ENCODE results near the gene TMEM14A.
"Not testable (repeated sequence)": the region's sequence is repeated elsewhere in the genome, so short reads cannot be mapped to it uniquely, and the experiment has no call there.

Gene TMEM14A

DNA sequence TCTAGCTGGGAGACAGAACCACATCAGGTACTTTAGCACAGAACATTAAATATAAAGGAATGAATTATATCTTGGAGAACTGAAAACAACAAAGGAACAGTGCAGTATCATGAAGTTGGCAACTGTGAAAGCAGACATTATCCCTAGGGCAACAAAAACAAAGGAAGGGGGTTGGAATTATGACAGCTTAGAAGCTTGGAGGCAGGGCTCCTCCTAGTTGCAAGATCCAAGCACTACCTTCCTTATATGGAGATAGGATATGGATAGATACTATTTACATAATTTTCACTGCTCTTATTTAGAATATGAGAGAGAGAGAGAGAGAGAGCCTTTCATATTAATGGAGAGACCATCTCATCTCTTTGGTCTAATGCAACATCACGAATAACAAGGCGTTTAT, 27.0 kb downstream of the TMEM14A start:
- DNase-seq (ENCODE audit: low read depth in 2 of 2) = no peak

DNA sequence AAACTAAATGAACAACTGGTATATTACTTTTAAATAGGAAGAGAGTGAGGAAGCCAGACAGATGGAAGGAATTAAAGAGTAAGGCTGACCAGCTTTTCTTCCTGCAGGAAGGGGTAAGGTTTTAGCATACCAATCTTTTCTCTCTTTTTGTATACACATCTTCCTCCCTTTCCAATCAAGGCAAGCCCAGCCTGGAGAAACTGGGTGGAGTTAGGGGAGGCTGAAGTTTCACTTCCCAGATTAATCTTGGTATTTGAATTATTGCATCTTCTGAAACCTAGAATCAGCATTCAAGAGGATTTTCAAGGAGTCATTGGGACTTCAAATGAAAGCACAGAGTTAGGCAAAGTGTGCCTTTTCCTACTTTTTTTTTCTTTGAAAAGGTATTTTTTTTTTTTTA, 33.1 kb downstream of the TMEM14A start:
- no peak for DNase-seq (ENCODE audit: low read depth in 2 of 2)

DNA sequence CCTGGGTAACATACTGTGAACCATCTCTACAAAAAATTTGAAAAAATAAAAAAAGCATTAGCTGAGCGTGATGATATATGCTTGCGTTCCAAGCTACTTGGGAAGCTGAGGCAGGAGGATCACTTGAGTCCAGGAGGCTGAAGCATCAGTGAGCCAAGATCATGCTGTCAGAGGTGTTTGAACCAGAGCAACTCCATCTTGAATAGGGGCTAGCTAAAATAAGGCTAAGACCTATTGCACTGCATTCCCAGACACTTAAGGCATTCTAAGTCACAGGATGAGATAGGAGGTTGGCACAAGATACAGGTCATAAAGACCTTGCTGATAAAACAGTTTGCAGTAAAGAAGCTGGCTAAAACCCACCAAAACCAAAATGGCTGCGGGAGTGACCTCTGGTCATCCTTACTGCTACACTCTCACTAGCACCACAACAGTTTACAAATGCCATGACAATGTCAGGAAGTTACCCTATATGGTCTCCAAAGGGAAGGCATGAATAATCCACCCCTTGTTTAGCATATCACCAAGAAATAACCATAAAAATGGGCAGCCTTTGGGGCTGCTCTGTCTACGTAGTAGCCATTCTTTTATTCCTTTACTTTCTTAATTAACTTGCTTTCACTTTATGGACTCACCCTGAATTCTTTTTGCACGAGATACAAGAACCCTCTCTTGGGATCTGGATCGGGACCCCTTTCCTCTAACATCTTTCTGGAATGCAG, 34.0 kb downstream of the TMEM14A start:
- not testable (repeated sequence) for DNase-seq (ENCODE audit: low read depth in 2 of 2)

GRCh38 chr6:52706001-52706400, 35.1 kb downstream of the TMEM14A start:
- DNase-seq (ENCODE audit: low read depth in 2 of 2) = no peak

GRCh38 chr6:52707963-52708680, 37.2 kb downstream of the TMEM14A start:
- DNase-seq (ENCODE audit: low read depth in 2 of 2) = no peak

GRCh38 chr6:52712136-52712535, 41.2 kb downstream of the TMEM14A start:
- DNase-seq (ENCODE audit: low read depth in 2 of 2) = no peak

DNA sequence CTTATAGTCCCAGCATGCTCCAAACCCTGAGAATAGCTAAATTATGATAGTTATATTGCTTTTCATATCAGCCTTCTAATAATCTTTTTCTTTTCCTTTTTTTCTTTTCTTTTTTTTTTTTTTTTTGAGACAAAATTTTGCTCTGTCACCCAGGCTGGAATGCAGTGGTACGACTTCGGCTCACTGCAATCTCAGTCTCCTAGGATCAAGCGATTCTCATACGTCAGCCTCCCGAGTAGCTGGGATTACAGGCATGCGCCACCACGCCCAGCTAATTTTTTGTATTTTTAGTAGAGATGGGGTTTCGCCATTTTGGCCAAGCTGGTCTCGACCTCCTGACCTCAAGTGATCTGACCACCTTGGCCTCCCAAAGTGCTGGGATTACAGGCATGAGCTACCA, 43.8 kb downstream of the TMEM14A start:
- DNase-seq (ENCODE audit: low read depth in 2 of 2) = not testable (repeated sequence)

GRCh38 chr6:52718550-52718949, 47.6 kb downstream of the TMEM14A start:
- no peak for DNase-seq (ENCODE audit: low read depth in 2 of 2)

DNA sequence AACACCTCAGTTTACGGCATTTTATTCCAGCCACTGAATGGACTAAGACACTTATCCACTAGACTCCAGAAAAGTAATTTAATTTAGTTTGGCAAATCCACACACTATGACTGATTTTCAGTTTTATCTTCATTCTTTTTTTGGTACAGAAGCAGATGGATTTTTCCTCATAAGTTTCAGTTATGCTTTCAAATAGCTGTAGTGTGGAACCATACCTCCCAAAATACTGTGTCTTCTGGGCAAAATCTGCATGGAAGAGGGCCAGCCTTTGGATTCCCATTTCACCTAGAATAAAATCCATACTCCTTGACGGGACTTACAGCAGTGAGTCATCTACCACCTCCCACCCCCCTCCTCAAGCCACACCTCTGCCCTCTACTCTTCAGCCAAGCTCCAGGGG, 49.4 kb downstream of the TMEM14A start:
- no peak for DNase-seq (ENCODE audit: low read depth in 2 of 2)

GRCh38 chr6:52724042-52724405, 53.1 kb downstream of the TMEM14A start:
- DNase-seq (ENCODE audit: low read depth in 2 of 2) = no peak

DNA sequence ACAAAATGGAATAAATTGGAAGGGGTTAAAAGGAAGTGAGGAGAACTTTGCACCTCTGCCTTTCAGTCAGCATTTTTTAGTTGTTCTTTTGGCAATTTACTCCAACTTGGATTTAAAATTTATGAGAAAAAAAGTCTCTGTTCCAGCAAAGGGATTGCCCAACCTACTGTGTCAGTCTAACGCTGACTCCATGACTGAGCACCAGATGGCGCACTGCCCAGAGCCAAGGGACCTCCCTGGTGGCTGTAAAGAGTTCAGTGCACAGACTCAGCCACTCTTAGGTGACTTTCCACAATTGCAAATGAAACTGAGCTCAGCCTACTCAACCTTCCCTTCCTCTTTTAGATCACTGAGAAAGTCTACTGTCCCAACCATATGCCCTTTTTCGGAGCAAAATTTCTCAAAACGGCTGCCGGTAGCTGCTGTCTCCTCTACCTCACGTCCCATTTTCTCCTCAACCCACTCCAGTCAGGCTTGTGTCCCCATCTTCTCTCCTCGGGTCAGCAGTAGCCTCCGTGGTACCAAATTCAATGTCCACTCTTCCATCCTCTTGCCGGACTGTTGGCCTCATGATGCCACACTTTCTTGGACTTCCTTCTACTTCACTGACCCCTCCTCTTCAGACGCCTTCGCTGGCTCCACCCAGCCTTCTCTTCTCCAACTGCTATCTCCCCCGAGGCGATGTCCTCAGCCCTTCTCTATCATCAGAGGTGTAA, 53.7 kb downstream of the TMEM14A start:
- DNase-seq (ENCODE audit: low read depth in 2 of 2) = peak; percentile 11 to 24

- DNase-seq (ENCODE audit: low read depth in 2 of 2) = no peak
These were observed 54.2 kb downstream of the TMEM14A start for GRCh38 chr6:52725143-52725534.

GRCh38 chr6:52725535-52726192, 54.8 kb downstream of the TMEM14A start:
- no peak for DNase-seq (ENCODE audit: low read depth in 2 of 2)

DNA sequence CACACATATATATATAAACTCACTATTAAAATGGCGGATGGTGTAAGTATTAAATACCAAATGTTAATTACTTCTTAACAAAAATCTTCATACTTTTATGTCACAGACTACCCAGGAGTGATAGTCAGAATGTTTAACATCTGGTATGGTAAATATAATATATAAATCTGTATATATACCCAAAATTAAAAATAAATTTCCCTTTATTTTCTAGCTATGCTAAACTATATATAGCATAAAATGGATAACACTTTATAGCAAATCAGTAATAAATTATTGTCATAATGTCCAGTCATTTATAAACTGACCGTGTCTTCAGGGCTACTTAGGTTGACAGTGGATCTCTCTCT, 55.3 kb downstream of the TMEM14A start:
- no peak for DNase-seq (ENCODE audit: low read depth in 2 of 2)

GRCh38 chr6:52726741-52727535, 56.0 kb downstream of the TMEM14A start:
- no peak for DNase-seq (ENCODE audit: low read depth in 2 of 2)

DNA sequence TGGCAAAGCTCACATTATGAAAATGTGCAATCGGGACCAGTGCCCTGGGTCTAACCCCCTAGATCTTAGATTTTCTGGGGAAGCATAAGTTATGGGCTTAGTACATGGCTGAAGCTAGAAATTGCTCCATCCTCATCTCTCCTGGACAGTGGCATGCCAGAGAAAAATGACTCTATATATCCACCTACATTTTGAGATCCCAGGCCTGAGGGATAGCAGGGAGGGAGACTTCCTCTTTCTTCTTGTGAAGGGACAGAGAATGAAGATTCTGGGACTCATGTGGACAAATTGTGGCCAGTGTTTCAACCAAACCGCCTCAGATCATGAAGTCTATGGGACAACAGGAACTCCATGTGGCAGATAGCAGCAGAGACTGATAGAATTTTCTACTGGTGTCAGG, 57.0 kb downstream of the TMEM14A start:
- no peak for DNase-seq (ENCODE audit: low read depth in 2 of 2)

DNA sequence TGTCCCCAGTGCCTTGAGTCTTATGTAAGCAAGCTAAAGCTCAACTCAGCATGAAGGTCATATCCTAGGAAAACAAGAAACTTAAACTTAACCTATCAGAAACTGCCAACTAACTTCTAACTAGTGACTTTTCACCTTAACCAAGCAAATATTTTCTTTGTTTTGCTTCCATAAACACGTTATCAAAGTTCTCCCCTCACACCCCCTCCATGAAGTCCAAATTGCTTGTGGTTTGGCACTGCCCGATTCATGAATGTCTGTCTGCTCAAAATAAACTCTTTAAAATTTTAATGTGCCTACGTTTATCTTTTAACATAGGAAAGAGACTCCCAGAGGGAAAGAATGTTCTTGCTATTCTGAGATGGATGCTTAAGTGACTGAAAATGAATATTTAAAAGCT, 57.5 kb downstream of the TMEM14A start:
- DNase-seq (ENCODE audit: low read depth in 2 of 2) = no peak

DNA sequence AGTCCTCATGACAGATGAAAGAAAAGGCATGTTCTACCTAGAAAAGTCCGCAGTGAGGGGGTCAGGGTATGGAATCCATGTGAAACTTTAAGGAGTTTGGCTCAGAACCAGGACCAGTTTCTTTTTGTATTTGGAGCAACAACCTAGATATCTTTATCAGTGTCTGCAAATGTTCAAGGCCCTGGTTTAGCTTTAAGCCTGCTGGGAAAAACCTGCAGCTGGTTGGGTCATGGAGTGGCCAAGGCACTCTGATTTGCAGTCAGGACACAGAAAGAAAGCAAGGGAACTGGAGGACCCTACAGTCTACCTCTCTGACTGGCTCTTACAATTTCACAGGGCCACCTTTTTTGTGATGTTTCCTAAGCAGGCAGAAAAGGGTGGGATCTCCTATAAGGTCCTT, 58.7 kb downstream of the TMEM14A start:
- no peak for DNase-seq (ENCODE audit: low read depth in 2 of 2)

GRCh38 chr6:52731719-52732118, 60.8 kb downstream of the TMEM14A start:
- no peak for DNase-seq (ENCODE audit: low read depth in 2 of 2)

GRCh38 chr6:52733172-52733571, 62.3 kb downstream of the TMEM14A start:
- DNase-seq (ENCODE audit: low read depth in 2 of 2) = no peak

GRCh38 chr6:52734072-52734471, 63.2 kb downstream of the TMEM14A start:
- DNase-seq (ENCODE audit: low read depth in 2 of 2) = no peak

DNA sequence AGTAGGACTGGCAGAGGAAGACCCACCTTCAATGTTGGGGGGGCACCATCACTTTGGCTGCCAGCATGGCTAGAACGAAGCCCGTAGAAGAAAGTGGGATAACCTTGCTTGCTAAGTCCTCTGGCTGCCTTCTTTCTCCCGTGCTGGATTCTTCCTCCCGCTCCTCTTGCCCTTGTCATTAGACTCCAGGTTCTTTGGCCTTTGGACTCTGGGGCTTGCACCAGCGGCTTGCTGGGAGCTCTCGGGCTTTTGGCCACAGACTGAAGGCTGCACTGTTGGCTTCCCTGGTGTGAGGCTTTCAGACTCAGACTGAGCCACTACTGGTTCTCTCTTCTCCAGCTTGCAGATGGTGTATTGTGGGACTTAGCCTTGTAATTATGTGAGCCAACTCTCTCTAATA, 64.2 kb downstream of the TMEM14A start:
- no peak for DNase-seq (ENCODE audit: low read depth in 2 of 2)

Measured in stimulated activated CD8-positive, alpha-beta memory T cell treated with anti-CD3 and anti-CD28 coated beads, Interleukin-7, amount 100 ng/mL, for 4 hours (primary cell).